ENCODE results near the gene WDR33. TPM values are rescaled to one million over a fixed set of nuclear protein-coding genes. Genes with fewer than 3 reads are reported as not detected.

WDR33 gene
- total and polyA plus RNA-seq, 2 of the 13 experiments (the other 11 are each of a cell fraction or from before 2014, with no cell fraction given) = 54.9 to 78.2 TPM

DNA sequence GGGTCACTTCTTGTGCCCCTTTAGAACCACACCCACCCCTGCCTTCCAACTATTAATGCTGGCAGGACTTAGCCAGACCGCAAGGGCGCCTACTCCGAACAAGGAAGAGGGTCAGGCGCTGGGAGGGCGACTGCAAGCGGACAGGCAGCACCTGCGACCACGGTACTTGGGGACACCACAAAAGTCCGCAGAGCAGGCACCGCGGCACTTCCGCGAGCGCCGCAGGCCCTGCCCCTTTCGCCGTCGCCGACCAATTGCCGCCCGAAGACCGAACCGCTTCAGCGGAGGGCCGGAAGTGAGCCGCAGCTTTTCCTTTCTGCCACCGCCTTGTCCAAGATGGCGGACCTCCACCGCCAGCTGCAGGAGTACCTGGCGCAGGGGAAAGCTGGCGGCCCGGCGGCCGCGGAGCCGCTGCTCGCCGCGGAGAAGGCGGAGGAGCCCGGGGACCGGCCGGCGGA lies 109.7 kb downstream of the WDR33 start, which contains the start of gene SFT2D3 (continued):
- peak; percentile 74 for TF ChIP-seq ZNF275 (CRISPR knock-in tag; IDR thresholded peaks at IDR 0.05; ENCODE audit: borderline replicate concordance)
- peak; percentile 53; the same call in 1 of the 2 replicates for TF ChIP-seq BRD4 (CRISPR knock-in tag; IDR thresholded peaks at IDR 0.05)
- TF ChIP-seq SP140L (CRISPR knock-in tag; IDR thresholded peaks at IDR 0.05; ENCODE audit: borderline replicate concordance) = 0 out of 2 replicates have a peak, but pooled peaks have one; percentile 85
- TF ChIP-seq ZNF704 (CRISPR knock-in tag; IDR thresholded peaks at IDR 0.05; ENCODE audit: borderline replicate concordance) = peak; percentile 85; the same call in 1 of the 2 replicates
- TF ChIP-seq ATRX (CRISPR knock-in tag; IDR thresholded peaks at IDR 0.05; ENCODE audit: borderline replicate concordance) = peak; percentile 48; the same call in 1 of the 2 replicates
- TF ChIP-seq, protein P1, sequence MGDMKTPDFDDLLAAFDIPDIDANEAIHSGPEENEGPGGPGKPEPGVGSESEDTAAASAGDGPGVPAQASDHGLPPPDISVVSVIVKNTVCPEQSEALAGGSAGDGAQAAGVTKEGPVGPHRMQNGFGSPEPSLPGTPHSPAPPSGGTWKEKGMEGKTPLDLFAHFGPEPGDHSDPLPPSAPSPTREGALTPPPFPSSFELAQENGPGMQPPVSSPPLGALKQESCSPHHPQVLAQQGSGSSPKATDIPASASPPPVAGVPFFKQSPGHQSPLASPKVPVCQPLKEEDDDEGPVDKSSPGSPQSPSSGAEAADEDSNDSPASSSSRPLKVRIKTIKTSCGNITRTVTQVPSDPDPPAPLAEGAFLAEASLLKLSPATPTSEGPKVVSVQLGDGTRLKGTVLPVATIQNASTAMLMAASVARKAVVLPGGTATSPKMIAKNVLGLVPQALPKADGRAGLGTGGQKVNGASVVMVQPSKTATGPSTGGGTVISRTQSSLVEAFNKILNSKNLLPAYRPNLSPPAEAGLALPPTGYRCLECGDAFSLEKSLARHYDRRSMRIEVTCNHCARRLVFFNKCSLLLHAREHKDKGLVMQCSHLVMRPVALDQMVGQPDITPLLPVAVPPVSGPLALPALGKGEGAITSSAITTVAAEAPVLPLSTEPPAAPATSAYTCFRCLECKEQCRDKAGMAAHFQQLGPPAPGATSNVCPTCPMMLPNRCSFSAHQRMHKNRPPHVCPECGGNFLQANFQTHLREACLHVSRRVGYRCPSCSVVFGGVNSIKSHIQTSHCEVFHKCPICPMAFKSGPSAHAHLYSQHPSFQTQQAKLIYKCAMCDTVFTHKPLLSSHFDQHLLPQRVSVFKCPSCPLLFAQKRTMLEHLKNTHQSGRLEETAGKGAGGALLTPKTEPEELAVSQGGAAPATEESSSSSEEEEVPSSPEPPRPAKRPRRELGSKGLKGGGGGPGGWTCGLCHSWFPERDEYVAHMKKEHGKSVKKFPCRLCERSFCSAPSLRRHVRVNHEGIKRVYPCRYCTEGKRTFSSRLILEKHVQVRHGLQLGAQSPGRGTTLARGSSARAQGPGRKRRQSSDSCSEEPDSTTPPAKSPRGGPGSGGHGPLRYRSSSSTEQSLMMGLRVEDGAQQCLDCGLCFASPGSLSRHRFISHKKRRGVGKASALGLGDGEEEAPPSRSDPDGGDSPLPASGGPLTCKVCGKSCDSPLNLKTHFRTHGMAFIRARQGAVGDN (CRISPR knock-in tag; IDR thresholded peaks at IDR 0.05) = peak; percentile 66; the same call in 1 of the 2 replicates
- peak; percentile 95 for TF ChIP-seq ZNF350 (CRISPR knock-in tag; IDR thresholded peaks at IDR 0.05; ENCODE audit: borderline replicate concordance, low read depth)
- TF ChIP-seq, protein P2, sequence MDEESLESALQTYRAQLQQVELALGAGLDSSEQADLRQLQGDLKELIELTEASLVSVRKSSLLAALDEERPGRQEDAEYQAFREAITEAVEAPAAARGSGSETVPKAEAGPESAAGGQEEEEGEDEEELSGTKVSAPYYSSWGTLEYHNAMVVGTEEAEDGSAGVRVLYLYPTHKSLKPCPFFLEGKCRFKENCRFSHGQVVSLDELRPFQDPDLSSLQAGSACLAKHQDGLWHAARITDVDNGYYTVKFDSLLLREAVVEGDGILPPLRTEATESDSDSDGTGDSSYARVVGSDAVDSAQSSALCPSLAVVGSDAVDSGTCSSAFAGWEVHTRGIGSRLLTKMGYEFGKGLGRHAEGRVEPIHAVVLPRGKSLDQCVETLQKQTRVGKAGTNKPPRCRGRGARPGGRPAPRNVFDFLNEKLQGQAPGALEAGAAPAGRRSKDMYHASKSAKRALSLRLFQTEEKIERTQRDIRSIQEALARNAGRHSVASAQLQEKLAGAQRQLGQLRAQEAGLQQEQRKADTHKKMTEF (CRISPR knock-in tag; IDR thresholded peaks at IDR 0.05) = peak; percentile 88; the same call in 1 of the 2 replicates
- TF ChIP-seq ZNF710 (CRISPR knock-in tag; IDR thresholded peaks at IDR 0.05; ENCODE audit: borderline replicate concordance) = peak; percentile 80; the same call in 1 of the 2 replicates
- TF ChIP-seq ZNF792 (CRISPR knock-in tag; IDR thresholded peaks at IDR 0.05) = peak; percentile 58
- peak; percentile 80; the same call in 1 of the 2 replicates for TF ChIP-seq MYPOP (CRISPR knock-in tag; IDR thresholded peaks at IDR 0.05)
- no peak; the same call in none of the 2 replicates for TF ChIP-seq ZBTB14 (CRISPR knock-in tag; IDR thresholded peaks at IDR 0.05)
- peak; percentile 54; the same call in 1 of the 2 replicates for TF ChIP-seq YEATS2 (CRISPR knock-in tag; IDR thresholded peaks at IDR 0.05; ENCODE audit: borderline replicate concordance)
- TF ChIP-seq NONO (IDR thresholded peaks at IDR 0.05) = no peak
- peak; percentile 92 for TF ChIP-seq NONO (CRISPR knock-in tag; conservative IDR thresholded peaks at IDR 0.05)
- TF ChIP-seq ZNF567 (CRISPR knock-in tag; IDR thresholded peaks at IDR 0.05; ENCODE audit: borderline replicate concordance) = no peak
